Stimulated activated CD8-positive, alpha-beta memory T cell treated with anti-CD3 and anti-CD28 coated beads, Interleukin-7, amount 100 ng/mL, for 1 hour (primary cell): ENCODE results near the gene CECR2.

Experiments
- DNase-seq, 2 donors: peaks; one replicate each; pipeline ENCODE4 v3.0.0-alpha.2; 2020; ENCODE audit warnings: low read depth in 2 of 2

Gene CECR2

DNA sequence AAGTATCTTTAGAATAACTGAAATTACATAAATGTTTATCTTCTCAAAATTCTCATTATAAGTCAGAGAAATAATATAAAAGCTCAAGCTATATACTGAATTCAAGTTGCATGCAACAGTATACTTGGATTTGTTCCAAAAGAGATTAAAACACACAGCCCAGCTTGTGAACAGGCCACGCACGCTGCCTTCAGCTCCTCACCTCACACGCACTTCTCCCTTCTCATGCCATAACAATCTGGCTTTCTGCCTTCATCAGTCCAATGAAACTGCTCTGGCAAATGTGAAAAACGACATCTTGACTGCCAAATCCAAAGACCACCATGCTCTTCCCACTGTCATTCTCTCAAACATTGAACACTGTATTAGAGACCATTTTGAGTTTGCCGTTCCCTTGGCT is 237.2 kb downstream of the CECR2 start:
- DNase-seq, result no peak
